HG03066 (cell line): ENCODE measurements around the gene CDC42EP1.
"Not testable (repeated sequence)": the region's sequence is repeated elsewhere in the genome, so short reads cannot be mapped to it uniquely, and the experiment has no call there.

Source experiments
- ATAC-seq: cut with Tn5 transposase; IDR thresholded peaks from one replicate; pipeline ENCODE4 v1.9.1; 2021; ENCODE audit warnings: low read depth; ENCODE audit not compliant: unreplicated experiment

The CDC42EP1 gene

DNA sequence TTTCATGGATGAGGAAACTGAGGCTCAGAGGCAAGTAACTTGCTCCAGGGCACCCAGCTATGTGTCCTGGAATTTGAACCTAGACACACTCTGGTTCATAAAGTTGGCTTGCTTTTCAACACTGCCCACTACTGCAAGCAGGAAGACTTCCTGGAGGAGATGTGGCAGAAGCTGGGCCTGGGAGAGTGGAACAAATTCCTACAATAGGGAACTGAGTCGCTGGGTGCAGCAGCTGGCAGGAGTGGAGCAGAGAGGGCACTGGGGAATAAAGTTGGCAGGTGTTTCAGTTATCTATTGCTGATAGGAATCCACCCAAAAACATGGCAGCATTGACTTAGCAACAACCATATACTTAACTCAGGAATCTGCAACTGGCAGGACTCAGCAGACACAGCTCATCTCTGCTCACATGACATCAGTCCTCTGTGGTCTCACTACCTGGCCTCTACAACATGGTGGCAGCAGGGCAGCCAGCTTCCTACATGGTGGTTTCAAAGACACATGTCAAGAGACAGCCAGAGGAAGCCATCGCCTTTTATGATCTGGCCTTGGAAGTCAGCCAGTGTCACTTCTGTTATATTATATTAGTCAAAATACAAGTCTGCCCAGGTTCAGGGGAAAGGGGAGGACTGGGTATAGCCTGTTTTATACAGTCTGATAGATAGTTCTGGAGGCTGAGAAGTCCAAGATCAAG lies 30.5 kb upstream of the CDC42EP1 start:
- no peak for ATAC-seq

DNA sequence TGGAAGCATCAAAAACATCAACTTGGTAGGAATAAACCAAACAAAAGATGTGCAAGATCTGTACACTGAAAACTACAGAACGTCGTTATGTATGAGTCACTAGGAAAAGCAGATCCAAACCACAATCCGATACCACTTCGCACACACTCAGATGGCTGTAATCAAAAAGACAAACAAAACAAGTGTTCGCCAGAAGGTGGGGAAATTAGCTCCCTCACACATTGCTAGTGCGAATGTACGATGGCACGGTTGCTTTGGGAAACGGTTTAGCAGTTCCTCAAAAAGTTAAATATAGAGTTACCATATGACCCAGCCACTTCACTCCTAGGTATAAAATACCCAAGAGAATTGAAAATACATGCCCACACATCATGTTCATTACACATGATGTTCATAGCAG lies 26.3 kb upstream of the CDC42EP1 start:
- no peak for ATAC-seq

DNA sequence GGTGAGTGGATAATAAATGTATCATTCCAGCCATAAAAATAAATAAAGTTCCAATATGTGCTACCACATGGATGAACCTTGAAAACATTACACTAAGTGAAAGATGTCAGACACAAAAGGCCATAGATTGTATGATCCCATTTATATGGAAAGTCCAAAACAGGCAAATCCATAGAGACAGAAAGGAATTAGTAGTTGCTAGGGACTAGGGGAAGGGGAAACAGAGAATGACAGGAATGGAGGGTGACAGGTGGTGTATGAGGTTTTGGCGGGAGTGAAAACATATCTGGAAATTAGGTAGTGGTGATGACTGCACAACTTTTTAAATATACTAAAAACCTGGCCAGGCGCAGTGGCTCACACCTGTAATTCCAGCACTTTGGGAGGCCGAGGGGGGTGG lies 25.8 kb upstream of the CDC42EP1 start:
- no peak for ATAC-seq

DNA sequence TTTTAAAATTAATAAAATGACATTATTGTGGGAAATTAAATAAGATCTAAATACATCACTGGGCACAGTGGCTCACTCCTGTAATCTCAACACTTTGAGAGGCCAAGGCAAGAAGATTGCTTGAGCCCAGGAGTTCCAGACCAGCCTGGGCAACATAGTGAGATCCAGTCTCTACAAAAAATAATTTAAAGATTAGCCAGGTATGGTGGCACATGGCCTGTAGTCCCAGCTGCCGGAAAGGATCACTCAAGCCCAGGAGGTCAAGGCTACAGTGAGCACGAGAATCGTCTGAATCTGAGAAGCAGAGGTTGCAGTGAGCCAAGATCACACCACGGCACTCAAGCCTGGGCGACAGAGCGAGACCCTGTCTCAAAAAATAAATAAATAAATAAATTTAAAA lies 25.1 kb upstream of the CDC42EP1 start:
- ATAC-seq: no peak

- ATAC-seq: peak; percentile 80
Observed at GRCh38 chr22:37538590-37539357, 21.5 kb upstream of the CDC42EP1 start.

GRCh38 chr22:37539790-37540189 lies 20.5 kb upstream of the CDC42EP1 start:
- ATAC-seq: not testable (repeated sequence)

GRCh38 chr22:37542416-37542815 lies 17.9 kb upstream of the CDC42EP1 start:
- ATAC-seq: not testable (repeated sequence)

- ATAC-seq: no peak
Observed at GRCh38 chr22:37542959-37543358, 17.3 kb upstream of the CDC42EP1 start.

DNA sequence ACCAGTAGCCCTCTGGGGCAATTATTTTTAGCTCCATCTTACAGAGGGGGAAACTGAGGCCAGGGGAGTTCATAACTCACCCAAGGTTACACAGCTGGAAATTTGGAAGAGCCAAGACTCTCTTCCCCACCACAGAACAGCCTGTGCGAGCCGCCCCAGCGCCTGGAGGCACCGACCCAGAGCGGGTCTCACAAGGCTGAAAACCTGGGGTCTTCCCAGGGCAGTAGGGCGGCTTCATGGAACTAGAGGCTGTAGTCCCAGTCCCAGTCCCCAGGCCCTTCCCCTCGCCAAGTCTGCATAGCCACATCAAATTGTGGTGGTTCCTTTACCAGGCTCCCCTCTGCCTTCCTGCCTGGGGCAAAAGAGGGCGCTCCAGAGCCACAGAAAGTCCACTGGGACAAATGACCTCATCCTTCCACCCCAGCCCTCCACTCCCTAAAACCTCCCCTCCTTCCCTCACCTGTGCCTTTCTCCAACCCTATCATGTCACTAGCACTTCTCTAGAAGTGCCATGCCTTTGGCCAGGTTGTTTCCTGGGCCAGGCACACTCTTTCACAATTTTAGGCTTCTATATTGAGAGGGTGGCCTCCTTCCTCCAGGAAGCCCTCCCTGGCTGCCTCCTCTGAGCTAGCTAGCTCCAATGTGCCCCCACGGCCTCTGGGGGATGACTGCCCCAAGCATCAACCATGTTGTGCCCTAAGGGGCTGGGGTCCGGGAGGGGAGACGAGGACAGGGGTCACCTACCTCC lies 15.2 kb upstream of the CDC42EP1 start:
- ATAC-seq: no peak

DNA sequence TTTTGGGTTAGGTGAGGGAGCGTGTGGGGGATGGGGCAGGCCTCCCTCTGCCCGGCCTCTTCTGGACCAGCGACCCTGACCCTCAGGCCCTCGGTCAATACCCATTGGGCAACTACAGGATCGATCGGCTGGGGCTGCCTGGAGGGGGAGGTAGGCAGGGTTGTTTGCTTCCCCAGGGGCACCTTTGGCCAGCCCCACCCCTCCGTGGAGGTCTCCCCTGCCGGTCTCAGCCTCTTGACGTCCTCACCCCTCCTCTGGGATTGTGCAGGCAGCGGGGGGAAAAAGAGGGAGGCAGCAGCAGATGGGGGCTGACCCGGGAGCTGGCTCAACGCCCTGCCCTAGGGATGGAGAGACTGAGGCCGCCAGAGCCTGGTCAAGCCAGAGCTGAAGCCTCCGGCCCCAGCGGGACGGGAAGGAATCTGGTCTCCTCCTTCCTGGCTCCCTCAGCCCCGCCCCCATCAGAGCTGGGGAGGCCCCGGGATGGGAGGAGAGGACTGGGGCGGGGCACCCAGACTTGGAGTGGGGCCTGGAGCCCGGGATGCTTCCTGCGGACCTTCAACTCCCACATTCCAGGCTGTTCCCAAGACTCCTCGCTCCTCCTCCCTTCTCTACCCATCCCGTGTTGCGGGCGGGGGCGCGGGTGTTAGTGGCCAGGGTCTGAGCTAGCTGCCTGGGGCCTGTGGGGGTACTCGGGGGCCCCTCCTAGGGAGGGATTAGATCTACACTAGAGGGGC lies 14.4 kb upstream of the CDC42EP1 start:
- no peak for ATAC-seq

DNA sequence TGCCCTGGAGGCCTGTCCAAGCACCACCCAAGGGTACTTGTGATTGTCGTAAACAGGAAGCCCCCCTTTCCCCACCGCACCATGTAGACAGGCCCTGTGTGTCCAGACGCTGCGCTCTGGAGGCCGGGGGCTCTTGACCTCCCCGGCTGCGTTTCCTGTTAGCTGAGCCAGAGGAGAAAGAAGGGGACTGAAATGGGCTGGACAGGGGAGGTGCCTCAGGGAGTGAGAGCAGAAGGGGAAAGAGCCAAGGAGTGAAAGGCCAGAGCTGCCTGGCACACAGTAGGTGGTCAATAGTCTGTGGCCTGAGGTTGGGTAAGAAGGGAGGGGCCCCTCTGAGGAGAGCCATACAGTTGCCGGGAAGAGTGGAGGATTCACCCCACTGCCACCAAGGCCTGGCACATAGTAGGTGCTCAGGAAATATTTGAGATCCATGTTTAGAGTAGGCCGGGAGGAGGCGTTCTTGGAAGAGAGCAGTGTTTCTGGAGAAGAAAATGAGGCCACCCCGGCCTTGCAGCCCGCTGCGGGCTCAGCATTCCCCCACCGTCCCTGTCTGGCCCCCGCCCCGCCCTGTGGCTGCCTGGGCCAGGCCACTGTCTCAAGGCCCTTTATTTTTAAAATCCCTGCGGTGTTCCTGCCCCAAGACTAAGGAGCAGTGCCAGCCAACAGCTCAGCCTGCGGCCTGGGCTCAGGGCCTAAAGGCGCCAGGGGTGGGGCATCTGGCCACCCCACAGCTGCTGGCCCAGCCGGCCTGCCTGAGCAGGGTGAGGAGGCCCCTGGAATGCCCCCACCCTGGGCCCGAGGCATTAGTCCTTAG lies 13.6 kb upstream of the CDC42EP1 start:
- no peak for ATAC-seq

GRCh38 chr22:37547251-37547741 lies 13.0 kb upstream of the CDC42EP1 start:
- ATAC-seq: no peak

- ATAC-seq: no peak
Observed at GRCh38 chr22:37549704-37550059, 10.6 kb upstream of the CDC42EP1 start.

DNA sequence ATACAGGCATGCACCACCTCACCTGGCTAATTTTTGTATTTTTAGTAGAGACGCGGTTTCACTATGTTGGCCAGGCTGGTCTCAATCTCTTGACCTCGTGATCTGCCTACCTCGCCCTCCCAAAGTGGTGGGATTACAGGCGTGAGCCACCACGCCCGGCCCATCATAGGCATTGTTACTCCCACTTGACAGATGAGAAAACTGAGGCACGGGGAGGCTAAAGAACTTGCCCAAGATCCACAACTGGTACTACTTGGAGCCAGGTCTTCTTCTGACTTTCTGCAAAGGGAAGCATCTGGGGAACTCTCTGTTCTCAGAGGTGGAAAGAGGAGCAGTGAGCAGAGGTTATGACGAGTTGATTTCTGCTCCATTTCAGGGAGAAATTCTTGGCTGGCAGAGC lies 9.4 kb upstream of the CDC42EP1 start:
- not testable (repeated sequence) for ATAC-seq

DNA sequence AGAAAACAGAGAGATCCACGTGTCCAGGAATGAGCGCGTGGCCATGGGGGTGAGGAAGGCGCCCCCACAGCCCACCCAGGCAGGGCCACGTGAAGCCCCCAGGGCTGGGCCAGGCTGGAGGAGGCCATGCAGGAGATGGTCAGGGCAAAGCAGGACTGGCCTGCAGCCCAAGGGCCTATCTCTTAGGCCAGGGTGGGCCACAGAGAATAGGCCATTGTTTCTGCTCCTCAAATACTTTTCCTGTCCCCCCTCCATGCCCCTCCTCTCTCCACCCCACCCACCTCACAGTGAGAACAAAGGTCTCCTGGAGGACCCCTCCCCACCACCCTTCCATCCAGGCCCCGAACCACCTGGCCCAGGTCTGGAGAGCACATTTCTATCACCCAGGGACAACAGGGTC lies 8.3 kb upstream of the CDC42EP1 start:
- ATAC-seq: no peak

GRCh38 chr22:37552524-37553163 lies 7.6 kb upstream of the CDC42EP1 start:
- ATAC-seq: no peak

- no peak for ATAC-seq
Observed at GRCh38 chr22:37553725-37554124, 6.6 kb upstream of the CDC42EP1 start.

DNA sequence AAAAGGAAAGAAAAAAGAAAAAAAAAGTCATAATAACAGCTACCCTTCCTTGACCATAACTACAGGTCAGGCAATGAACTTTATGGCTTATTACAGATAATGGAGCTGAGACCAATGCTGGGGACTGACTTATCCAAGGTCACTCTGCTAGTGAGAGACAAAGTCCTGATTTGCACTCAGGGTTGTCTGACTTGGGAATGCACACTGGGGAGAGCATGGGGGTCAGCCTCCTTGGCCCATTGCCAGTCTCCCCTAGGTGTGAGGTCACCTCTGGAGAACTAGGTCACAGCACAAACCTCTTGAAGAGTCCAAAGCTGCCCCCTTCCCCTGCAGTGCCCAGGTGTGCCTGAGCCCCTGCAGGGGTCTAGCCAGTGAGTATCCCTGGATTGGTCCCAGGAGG lies 5.3 kb upstream of the CDC42EP1 start:
- no peak for ATAC-seq

DNA sequence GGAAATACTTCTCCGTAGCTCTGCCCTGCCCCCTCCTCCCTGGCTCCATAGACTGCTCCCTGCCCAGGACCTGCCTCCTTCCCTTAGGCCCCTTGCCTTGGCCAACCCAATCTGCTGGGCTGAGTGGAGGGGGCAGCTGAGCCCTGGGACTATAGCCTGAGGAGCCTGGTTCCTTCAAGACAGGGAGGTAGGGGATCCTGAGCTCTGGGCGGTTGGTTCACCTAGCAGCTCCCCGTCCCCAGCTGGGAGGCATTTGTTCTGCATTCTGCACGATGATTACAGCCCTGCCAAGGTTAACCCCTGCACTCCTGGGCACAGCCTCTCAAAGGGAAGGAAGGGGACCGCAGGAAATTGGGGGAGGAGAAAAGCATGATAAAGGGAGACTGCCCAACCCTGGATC lies 3.6 kb upstream of the CDC42EP1 start:
- no peak for ATAC-seq
